Testis (tissue), 2 donors: ENCODE data around the gene IMMT.

Experiments used
- POLR2A ChIP-seq: fragments of 450-650 bp; IDR thresholded peaks from one replicate; pipeline ENCODE4 v1.6.1; 2017; ENCODE audit warnings: antibody characterized with exemption, mild to moderate bottlenecking, moderate library complexity
- TF ChIP-seq, protein P1 (sequence below), 3 experiments: fragments of 450-650 bp in 2 of 3; fragments of 200-600 bp in 1 of 3; sonication (generic) in 1 of 3; IDR thresholded peaks; one replicate each; pipeline ENCODE4 v1.5.1; 2016 to 2019; ENCODE audit warnings: antibody characterized with exemption in 3 of 3, mild to moderate bottlenecking in 2 of 3, moderate library complexity in 1 of 3

GRCh38 chr2:86202336-86202692 lies 7.1 kb upstream of the IMMT start:
- TF ChIP-seq, protein P1, sequence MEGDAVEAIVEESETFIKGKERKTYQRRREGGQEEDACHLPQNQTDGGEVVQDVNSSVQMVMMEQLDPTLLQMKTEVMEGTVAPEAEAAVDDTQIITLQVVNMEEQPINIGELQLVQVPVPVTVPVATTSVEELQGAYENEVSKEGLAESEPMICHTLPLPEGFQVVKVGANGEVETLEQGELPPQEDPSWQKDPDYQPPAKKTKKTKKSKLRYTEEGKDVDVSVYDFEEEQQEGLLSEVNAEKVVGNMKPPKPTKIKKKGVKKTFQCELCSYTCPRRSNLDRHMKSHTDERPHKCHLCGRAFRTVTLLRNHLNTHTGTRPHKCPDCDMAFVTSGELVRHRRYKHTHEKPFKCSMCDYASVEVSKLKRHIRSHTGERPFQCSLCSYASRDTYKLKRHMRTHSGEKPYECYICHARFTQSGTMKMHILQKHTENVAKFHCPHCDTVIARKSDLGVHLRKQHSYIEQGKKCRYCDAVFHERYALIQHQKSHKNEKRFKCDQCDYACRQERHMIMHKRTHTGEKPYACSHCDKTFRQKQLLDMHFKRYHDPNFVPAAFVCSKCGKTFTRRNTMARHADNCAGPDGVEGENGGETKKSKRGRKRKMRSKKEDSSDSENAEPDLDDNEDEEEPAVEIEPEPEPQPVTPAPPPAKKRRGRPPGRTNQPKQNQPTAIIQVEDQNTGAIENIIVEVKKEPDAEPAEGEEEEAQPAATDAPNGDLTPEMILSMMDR (IDR thresholded peaks at IDR 0.05) = no peak
- no peak for TF ChIP-seq POLR2A
